SK-N-SH treated with all-trans-retinoic acid at 6 μM for 48 hours (cell line): ENCODE measurements around the gene TNRC6B.

Experiments
- ATAC-seq: fragments of 200-7000 bp; cut with Tn5 transposase; 3 replicates; pipeline ENCODE4 v1.9.1; 2020; ENCODE audit warnings: mild to moderate bottlenecking, moderate library complexity
- ARNTL ChIP-seq: fragments of 450-650 bp; formaldehyde crosslinking; IDR thresholded peaks from 2 replicates; pipeline ENCODE4 v1.5.0; 2020; ENCODE audit warnings: low read depth, mild to moderate bottlenecking, moderate library complexity, borderline replicate concordance
- BACH2 ChIP-seq: fragments of 250-450 bp; sonication (Bioruptor Pico); IDR thresholded peaks from 2 replicates; pipeline ENCODE4 v1.9.0; 2021; ENCODE audit warnings: mild to moderate bottlenecking, borderline replicate concordance
- ESRRG ChIP-seq: fragments of 250-450 bp; sonication (Bioruptor Pico); IDR thresholded peaks from 2 replicates; pipeline ENCODE4 v1.6.1; 2021; ENCODE audit warnings: mild to moderate bottlenecking
- GLIS3 ChIP-seq: fragments of 250-450 bp; sonication (Bioruptor Pico); IDR thresholded peaks from 2 replicates; pipeline ENCODE4 v1.5.0; 2020; ENCODE audit warnings: mild to moderate bottlenecking, moderate library complexity
- OSR1 ChIP-seq: fragments of 250-450 bp; sonication (Bioruptor Pico); IDR thresholded peaks from 2 replicates; pipeline ENCODE4 v1.8.0; 2022; ENCODE audit warnings: moderate library complexity, mild to moderate bottlenecking, inconsistent platforms
- RARB ChIP-seq: fragments of 250-450 bp; sonication (Bioruptor Pico); IDR thresholded peaks from 2 replicates; pipeline ENCODE4 v1.8.0; 2021; ENCODE audit warnings: mild to moderate bottlenecking, moderate library complexity
- TOX ChIP-seq: fragments of 250-450 bp; sonication (Bioruptor Pico); IDR thresholded peaks from 2 replicates; pipeline ENCODE4 v1.8.0; 2021; ENCODE audit warnings: mild to moderate bottlenecking, moderate library complexity, borderline replicate concordance
- ZC3H10 ChIP-seq: fragments of 250-450 bp; sonication (Bioruptor Pico); IDR thresholded peaks from 2 replicates; pipeline ENCODE4 v1.5.1; 2021; ENCODE audit warnings: mild to moderate bottlenecking, moderate library complexity
- ZFP3 ChIP-seq: fragments of 250-450 bp; sonication (Bioruptor Pico); IDR thresholded peaks from 2 replicates; pipeline ENCODE4 v1.5.0; 2020; ENCODE audit warnings: mild to moderate bottlenecking, moderate library complexity
- ZFP30 ChIP-seq: fragments of 450-650 bp; formaldehyde crosslinking; IDR thresholded peaks from 2 replicates; pipeline ENCODE4 v1.5.0; 2022; ENCODE audit warnings: mild to moderate bottlenecking, moderate library complexity
- ZNF565 ChIP-seq: fragments of 450-650 bp; formaldehyde crosslinking; conservative IDR thresholded peaks from 2 replicates; pipeline ENCODE4 v1.5.0; 2020; ENCODE audit warnings: low read depth, mild to moderate bottlenecking, moderate library complexity
- ZNF70 ChIP-seq: fragments of 450-650 bp; formaldehyde crosslinking; IDR thresholded peaks from 2 replicates; pipeline ENCODE4 v1.5.0; 2020; ENCODE audit warnings: mild to moderate bottlenecking, moderate library complexity
- ZNF8 ChIP-seq: fragments of 450-650 bp; formaldehyde crosslinking; IDR thresholded peaks from 2 replicates; pipeline ENCODE4 v1.5.0; 2020; ENCODE audit warnings: mild to moderate bottlenecking, moderate library complexity
- TF ChIP-seq, protein P1 (sequence below): fragments of 250-450 bp; sonication (Bioruptor Pico); IDR thresholded peaks from 2 replicates; pipeline ENCODE4 v1.8.0; 2020; ENCODE audit warnings: mild to moderate bottlenecking, moderate library complexity, borderline replicate concordance
- TF ChIP-seq, protein P2 (sequence below): fragments of 250-450 bp; sonication (Bioruptor Pico); IDR thresholded peaks from 2 replicates; pipeline ENCODE4 v1.5.1; 2021; ENCODE audit warnings: mild to moderate bottlenecking, moderate library complexity
- TF ChIP-seq, protein P3 (sequence below): fragments of 250-450 bp; sonication (Bioruptor Pico); IDR thresholded peaks from 2 replicates; pipeline ENCODE4 v1.8.0; 2021; ENCODE audit warnings: low read depth, mild to moderate bottlenecking, moderate library complexity, borderline replicate concordance
- TF ChIP-seq, protein P4 (sequence below): fragments of 250-450 bp; sonication (Bioruptor Pico); IDR thresholded peaks from 2 replicates; pipeline ENCODE4 v1.5.0; 2020; ENCODE audit warnings: mild to moderate bottlenecking, moderate library complexity

TNRC6B gene

DNA sequence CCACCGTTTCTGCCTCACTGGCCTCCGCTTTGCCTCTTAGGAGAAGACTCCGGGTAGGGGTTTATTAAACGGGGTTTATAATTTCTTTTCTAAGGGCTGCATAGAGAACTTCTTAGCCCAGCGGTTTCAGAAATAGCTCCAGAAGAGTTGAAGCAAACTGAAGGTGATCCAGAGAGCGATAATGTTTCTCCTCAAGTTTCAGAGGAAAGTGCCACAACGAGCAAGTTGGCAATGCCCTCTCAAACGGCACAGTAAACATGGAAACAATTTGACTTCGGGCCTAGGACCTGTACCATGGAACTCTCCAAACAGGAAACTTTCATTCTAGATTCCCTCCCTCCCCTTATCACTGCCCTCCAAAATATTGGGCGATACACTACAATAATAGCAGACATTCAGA lies 169.6 kb downstream of the TNRC6B start (continued):
- no peak for TF ChIP-seq OSR1 (CRISPR knock-in tag)
- TF ChIP-seq ZFP3 (CRISPR knock-in tag), result no peak
- no peak for TF ChIP-seq RARB (CRISPR knock-in tag)
- TF ChIP-seq ZNF8 (CRISPR knock-in tag), result no peak
- no peak for TF ChIP-seq ESRRG (CRISPR knock-in tag)
- TF ChIP-seq, all 23 proteins: peak for 0

DNA sequence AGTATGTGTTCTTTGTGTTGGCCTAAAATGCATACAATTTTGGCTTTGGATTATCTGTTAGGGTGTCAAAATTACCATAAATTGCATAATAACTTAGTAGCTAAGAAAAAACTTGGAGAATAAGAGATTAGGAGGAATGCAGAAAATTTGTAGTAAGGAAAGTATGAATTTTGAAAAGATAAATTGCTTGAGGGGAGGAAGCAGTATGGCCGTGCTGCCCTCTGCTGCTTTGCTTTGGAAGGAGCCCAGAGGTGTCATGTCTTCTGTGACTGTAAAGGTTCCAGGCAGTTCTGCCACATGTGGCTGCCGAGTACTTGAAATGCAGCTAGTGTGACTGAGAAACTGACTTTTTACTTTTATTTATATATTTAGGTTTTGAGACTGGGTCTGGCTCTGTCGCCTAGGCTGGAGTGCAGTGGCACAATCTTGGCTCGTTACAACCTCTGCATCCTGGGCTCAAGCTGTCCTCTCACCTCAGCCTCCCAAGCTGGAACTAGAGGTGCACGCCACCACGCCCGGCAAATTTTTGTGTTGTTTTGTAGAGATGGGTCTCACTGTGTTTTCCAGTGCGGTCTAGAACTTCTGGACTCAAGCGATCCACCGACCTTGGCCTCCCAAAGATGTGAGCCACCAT lies 170.4 kb downstream of the TNRC6B start:
- TF ChIP-seq ZC3H10 (CRISPR knock-in tag) (no peak), OSR1 (CRISPR knock-in tag) (no peak)
- TF ChIP-seq, protein P1, sequence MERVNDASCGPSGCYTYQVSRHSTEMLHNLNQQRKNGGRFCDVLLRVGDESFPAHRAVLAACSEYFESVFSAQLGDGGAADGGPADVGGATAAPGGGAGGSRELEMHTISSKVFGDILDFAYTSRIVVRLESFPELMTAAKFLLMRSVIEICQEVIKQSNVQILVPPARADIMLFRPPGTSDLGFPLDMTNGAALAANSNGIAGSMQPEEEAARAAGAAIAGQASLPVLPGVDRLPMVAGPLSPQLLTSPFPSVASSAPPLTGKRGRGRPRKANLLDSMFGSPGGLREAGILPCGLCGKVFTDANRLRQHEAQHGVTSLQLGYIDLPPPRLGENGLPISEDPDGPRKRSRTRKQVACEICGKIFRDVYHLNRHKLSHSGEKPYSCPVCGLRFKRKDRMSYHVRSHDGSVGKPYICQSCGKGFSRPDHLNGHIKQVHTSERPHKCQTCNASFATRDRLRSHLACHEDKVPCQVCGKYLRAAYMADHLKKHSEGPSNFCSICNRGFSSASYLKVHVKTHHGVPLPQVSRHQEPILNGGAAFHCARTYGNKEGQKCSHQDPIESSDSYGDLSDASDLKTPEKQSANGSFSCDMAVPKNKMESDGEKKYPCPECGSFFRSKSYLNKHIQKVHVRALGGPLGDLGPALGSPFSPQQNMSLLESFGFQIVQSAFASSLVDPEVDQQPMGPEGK (CRISPR knock-in tag), result no peak
- ATAC-seq, result peak; percentile 50

DNA sequence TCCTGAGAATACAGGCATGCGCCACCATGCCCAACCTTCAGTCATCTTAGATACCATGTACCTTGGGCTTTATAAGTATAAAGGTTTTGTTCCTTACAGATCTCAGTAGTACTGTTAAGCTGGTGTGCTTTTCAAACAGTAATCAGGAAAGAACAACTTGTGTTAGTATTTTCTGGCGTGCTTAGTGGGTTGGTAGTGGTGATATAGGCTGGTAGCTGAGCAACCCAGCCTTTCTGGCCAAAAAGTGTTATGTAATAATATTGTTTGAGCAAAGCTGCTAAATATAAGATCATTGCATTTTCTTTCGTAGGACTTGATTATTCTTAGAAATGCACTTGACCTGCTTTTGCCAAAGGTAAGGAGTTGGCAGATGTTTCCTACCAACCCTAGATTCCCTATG lies 175.0 kb downstream of the TNRC6B start:
- no peak for ATAC-seq
- no peak for TF ChIP-seq OSR1 (CRISPR knock-in tag)
- TF ChIP-seq ZFP3 (CRISPR knock-in tag), result no peak
- no peak for TF ChIP-seq ZFP30
- TF ChIP-seq TOX (CRISPR knock-in tag), result no peak

DNA sequence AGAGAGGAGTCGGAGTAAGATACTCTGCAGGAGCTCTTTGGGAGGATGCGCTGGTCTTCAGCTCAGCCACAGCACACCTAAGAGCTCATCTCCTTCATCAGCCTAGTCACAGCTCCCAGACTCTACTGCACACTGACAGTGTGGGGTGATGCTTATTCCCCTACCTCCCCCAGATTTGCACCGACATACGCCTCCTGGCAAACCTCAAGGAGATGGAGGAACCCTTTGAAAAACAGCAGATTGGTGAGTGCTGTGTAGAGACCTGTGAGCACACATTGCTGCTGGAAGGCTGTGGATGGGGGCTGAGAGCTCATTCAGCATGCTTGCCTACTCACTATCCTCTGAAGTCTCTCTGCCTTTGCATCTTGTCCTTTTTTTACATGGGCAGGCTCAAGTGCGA lies 183.4 kb downstream of the TNRC6B start:
- TF ChIP-seq ZC3H10 (CRISPR knock-in tag) (no peak), ZNF565 (no peak), BACH2 (no peak), ZNF70 (CRISPR knock-in tag) (no peak), ARNTL (no peak)
- TF ChIP-seq, protein P1 (CRISPR knock-in tag), result no peak
- TF ChIP-seq, protein P2, sequence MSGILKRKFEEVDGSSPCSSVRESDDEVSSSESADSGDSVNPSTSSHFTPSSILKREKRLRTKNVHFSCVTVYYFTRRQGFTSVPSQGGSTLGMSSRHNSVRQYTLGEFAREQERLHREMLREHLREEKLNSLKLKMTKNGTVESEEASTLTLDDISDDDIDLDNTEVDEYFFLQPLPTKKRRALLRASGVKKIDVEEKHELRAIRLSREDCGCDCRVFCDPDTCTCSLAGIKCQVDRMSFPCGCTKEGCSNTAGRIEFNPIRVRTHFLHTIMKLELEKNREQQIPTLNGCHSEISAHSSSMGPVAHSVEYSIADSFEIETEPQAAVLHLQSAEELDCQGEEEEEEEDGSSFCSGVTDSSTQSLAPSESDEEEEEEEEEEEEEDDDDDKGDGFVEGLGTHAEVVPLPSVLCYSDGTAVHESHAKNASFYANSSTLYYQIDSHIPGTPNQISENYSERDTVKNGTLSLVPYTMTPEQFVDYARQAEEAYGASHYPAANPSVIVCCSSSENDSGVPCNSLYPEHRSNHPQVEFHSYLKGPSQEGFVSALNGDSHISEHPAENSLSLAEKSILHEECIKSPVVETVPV, result no peak
- TF ChIP-seq, all 23 proteins: peak for 0
- no peak for ATAC-seq

DNA sequence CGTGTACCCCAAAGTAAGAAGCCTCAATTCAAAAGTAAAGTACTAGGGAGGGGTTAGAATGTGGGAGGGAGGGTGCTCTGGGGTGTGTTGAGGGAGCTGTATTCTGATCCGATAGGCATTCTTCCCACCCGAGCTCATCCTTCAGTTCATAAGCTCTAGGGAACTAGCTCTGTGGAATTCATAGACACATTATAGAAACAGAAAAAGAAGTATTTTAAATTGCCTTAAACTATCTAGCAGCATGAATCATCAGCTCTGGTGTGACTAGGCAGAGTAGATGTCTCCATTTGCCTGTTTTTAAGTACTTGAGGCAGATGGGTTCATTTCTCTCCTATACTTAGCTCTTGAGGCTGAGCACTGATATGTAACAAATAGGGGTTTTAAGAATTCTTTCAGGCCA lies 185.3 kb downstream of the TNRC6B start:
- ATAC-seq, result no peak; the same call in 2 of the 3 replicates
- TF ChIP-seq ZNF8 (CRISPR knock-in tag), result no peak

DNA sequence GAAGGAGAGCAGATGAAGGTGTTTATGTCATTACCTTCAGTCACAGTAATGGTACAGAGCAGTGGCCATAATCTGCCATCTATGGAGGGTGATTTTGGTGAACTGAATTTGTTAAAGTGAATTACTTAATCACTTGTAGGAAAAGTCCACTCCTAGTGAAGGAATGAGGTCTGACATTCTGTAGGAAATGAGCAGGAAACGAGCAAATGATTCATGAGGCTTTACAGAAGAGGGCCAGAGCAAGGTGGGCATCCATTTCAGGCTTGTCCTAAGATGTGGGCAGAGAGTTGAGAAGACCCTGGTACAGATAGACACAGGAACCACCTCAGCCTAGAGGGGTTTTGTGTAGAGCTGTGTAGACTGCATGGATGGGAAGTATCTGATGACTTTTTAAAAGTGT lies 186.7 kb downstream of the TNRC6B start:
- no peak for ATAC-seq

More for the DNA sequence above, 186.7 kb downstream of the TNRC6B start:
- TF ChIP-seq, protein P3, sequence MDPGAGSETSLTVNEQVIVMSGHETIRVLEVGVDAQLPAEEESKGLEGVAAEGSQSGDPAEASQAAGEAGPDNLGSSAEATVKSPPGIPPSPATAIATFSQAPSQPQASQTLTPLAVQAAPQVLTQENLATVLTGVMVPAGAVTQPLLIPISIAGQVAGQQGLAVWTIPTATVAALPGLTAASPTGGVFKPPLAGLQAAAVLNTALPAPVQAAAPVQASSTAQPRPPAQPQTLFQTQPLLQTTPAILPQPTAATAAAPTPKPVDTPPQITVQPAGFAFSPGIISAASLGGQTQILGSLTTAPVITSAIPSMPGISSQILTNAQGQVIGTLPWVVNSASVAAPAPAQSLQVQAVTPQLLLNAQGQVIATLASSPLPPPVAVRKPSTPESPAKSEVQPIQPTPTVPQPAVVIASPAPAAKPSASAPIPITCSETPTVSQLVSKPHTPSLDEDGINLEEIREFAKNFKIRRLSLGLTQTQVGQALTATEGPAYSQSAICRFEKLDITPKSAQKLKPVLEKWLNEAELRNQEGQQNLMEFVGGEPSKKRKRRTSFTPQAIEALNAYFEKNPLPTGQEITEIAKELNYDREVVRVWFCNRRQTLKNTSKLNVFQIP, result no peak
- TF ChIP-seq, protein P2, result no peak
- TF ChIP-seq, protein P4, sequence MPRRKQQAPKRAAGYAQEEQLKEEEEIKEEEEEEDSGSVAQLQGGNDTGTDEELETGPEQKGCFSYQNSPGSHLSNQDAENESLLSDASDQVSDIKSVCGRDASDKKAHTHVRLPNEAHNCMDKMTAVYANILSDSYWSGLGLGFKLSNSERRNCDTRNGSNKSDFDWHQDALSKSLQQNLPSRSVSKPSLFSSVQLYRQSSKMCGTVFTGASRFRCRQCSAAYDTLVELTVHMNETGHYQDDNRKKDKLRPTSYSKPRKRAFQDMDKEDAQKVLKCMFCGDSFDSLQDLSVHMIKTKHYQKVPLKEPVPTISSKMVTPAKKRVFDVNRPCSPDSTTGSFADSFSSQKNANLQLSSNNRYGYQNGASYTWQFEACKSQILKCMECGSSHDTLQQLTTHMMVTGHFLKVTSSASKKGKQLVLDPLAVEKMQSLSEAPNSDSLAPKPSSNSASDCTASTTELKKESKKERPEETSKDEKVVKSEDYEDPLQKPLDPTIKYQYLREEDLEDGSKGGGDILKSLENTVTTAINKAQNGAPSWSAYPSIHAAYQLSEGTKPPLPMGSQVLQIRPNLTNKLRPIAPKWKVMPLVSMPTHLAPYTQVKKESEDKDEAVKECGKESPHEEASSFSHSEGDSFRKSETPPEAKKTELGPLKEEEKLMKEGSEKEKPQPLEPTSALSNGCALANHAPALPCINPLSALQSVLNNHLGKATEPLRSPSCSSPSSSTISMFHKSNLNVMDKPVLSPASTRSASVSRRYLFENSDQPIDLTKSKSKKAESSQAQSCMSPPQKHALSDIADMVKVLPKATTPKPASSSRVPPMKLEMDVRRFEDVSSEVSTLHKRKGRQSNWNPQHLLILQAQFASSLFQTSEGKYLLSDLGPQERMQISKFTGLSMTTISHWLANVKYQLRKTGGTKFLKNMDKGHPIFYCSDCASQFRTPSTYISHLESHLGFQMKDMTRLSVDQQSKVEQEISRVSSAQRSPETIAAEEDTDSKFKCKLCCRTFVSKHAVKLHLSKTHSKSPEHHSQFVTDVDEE (CRISPR knock-in tag), result no peak
- TF ChIP-seq, protein P1 (CRISPR knock-in tag), result no peak
- TF ChIP-seq ZNF8 (CRISPR knock-in tag), result no peak
- TF ChIP-seq GLIS3 (CRISPR knock-in tag), result no peak
- no peak for TF ChIP-seq TOX (CRISPR knock-in tag)
- TF ChIP-seq BACH2, result no peak
- no peak for TF ChIP-seq ZFP30
- TF ChIP-seq, all 23 proteins: peak for 0
